ENCODE measurements around the gene LMO7. TPM values are rescaled to one million over a fixed set of nuclear protein-coding genes. Genes with fewer than 3 reads are reported as not detected.

LMO7 gene
- total and polyA plus RNA-seq, 2 of the 8 experiments (the other 6 are each of a cell fraction or from before 2014, with no cell fraction given): 8.1 to 28.3 TPM

DNA sequence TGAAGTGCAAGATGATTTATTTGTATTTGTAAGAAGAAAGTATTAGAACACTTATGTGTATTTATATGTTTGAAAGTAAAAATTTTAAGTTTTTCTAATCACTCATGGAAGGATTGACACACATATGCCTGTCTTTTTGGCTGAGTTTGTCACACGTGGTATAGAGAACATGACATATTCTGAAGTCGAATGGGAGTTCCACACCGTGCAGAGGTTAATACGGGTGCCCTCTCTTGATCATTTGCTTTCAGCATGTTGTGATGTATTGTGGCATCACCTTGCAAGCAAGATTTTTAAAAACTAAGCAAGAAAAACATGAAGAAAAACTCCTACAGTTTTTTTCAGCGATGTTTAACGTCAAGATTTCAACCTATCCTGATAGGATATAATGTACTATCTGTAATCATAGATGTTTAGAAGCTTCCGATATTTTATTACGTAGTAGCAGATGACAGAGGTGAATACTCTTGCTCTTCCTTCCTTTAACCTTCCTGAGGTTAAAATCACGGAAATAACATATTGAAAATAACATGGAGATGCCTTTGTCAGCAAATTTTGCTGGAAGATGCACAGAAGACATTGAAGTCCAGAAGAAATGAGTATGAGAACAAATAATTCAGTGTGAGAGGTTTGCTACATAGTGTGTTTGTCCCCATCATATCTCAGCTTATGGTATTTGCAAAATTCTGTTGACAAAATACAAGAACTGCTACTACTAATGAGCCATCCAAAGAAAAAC is 231.4 kb downstream of the LMO7 start (continued):
- TF ChIP-seq RNF2 (IDR thresholded peaks at IDR 0.05; ENCODE audit: borderline replicate concordance, low read depth, low read length, missing control alignments, poor library complexity, severe bottlenecking) (no peak), HDAC6 (IDR thresholded peaks at IDR 0.05; ENCODE audit: low read depth, low read length) (no peak), SIN3A (conservative IDR thresholded peaks at IDR 0.05 in 1 of 2, IDR thresholded peaks at IDR 0.05 in 1 of 2; ENCODE audit: low read depth in 1 of 2, low read length in 2 of 2) (no peak), GTF2F1 (IDR thresholded peaks at IDR 0.05; ENCODE audit: borderline replicate concordance, low read depth, low read length) (no peak), CHD2 (IDR thresholded peaks at IDR 0.05; ENCODE audit: low read length) (no peak)
- TF ChIP-seq, protein P1, sequence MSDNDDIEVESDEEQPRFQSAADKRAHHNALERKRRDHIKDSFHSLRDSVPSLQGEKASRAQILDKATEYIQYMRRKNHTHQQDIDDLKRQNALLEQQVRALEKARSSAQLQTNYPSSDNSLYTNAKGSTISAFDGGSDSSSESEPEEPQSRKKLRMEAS (IDR thresholded peaks at IDR 0.05): no peak
- TF ChIP-seq, protein P2, sequence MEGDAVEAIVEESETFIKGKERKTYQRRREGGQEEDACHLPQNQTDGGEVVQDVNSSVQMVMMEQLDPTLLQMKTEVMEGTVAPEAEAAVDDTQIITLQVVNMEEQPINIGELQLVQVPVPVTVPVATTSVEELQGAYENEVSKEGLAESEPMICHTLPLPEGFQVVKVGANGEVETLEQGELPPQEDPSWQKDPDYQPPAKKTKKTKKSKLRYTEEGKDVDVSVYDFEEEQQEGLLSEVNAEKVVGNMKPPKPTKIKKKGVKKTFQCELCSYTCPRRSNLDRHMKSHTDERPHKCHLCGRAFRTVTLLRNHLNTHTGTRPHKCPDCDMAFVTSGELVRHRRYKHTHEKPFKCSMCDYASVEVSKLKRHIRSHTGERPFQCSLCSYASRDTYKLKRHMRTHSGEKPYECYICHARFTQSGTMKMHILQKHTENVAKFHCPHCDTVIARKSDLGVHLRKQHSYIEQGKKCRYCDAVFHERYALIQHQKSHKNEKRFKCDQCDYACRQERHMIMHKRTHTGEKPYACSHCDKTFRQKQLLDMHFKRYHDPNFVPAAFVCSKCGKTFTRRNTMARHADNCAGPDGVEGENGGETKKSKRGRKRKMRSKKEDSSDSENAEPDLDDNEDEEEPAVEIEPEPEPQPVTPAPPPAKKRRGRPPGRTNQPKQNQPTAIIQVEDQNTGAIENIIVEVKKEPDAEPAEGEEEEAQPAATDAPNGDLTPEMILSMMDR (IDR thresholded peaks at IDR 0.05; ENCODE audit: control extremely low read depth in 1 of 3, insufficient read depth in 1 of 3, low read depth in 1 of 3, low read length in 3 of 3): no peak
- TF ChIP-seq, protein P3, sequence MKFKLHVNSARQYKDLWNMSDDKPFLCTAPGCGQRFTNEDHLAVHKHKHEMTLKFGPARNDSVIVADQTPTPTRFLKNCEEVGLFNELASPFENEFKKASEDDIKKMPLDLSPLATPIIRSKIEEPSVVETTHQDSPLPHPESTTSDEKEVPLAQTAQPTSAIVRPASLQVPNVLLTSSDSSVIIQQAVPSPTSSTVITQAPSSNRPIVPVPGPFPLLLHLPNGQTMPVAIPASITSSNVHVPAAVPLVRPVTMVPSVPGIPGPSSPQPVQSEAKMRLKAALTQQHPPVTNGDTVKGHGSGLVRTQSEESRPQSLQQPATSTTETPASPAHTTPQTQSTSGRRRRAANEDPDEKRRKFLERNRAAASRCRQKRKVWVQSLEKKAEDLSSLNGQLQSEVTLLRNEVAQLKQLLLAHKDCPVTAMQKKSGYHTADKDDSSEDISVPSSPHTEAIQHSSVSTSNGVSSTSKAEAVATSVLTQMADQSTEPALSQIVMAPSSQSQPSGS (IDR thresholded peaks at IDR 0.05; ENCODE audit: low read length): no peak
